PC-9 (cell line): Measurements from ENCODE around the gene RNF212. TPM values are rescaled to one million over a fixed set of nuclear protein-coding genes. Genes with fewer than 3 reads are reported as not detected.

ENCODE experiments used
- BruUV-seq: library from RNA; stranded (reverse); fragments of 400-500 nt; replicated peaks from 2 replicates; lab custom pipeline; 2021; lab: Mats Ljungman, UMichigan
- CTCF ChIA-PET: fragments of 300-600 bp; sonication (Branson Sonifier 250); formaldehyde crosslinking; loops from one replicate; lab custom pipeline; 2022; ENCODE audit warnings: antibody characterized with exemption; lab: Charles Lee
- POLR2A ChIA-PET: fragments of 300-600 bp; sonication (Branson Sonifier 250); formaldehyde crosslinking; loops from one replicate; lab custom pipeline; 2022; ENCODE audit warnings: antibody characterized with exemption; ENCODE audit not compliant: unreplicated experiment; lab: Charles Lee
- DNase-seq, 2 experiments: peaks; one replicate each; pipeline versions ENCODE4 v3.0.0 to v3.0.0-alpha.2; 2015 to 2022; ENCODE audit warnings: mixed read lengths in 1 of 2
- H2AFZ ChIP-seq: fragments of 200-600 bp; sonication (generic); 2 replicates; pipeline ENCODE4 v1.8.1; 2017; ENCODE audit warnings: antibody characterized with exemption
- H3F3A ChIP-seq: fragments of 200-600 bp; sonication (generic); 2 replicates; pipeline ENCODE4 v1.8.1; 2017; ENCODE audit warnings: antibody characterized with exemption, mild to moderate bottlenecking, low read depth; ENCODE audit not compliant: insufficient read depth
- H3K27ac ChIP-seq: fragments of 200-600 bp; sonication (generic); 2 replicates; pipeline ENCODE4 v1.6.1; 2016; ENCODE audit warnings: mixed run types
- H3K27me3 ChIP-seq: fragments of 200-600 bp; sonication (generic); 2 replicates; pipeline ENCODE4 v1.6.1; 2016; ENCODE audit warnings: low read depth, mixed run types; ENCODE audit not compliant: insufficient read depth
- H3K36me3 ChIP-seq: fragments of 200-600 bp; sonication (generic); 2 replicates; pipeline ENCODE4 v1.6.1; 2016; ENCODE audit warnings: low read depth, mixed run types
- H3K4me1 ChIP-seq: fragments of 200-600 bp; sonication (generic); replicated peaks from 2 replicates; pipeline ENCODE4 v1.6.1; 2016; ENCODE audit warnings: mixed run types; ENCODE audit not compliant: insufficient read depth
- H3K4me2 ChIP-seq: fragments of 200-600 bp; sonication (generic); 2 replicates; pipeline ENCODE4 v1.6.1; 2017; ENCODE audit warnings: mixed run types
- H3K4me3 ChIP-seq: fragments of 200-600 bp; sonication (generic); 2 replicates; pipeline ENCODE4 v1.6.1; 2016; ENCODE audit warnings: mixed run types
- H3K79me2 ChIP-seq: fragments of 200-600 bp; sonication (generic); 2 replicates; pipeline ENCODE4 v1.6.1; 2017; ENCODE audit warnings: low read depth, mixed run types
- H3K9me2 ChIP-seq: fragments of 200-600 bp; sonication (generic); 2 replicates; pipeline ENCODE4 v1.8.1; 2017; ENCODE audit warnings: mild to moderate bottlenecking; ENCODE audit not compliant: insufficient read depth
- H3K9me3 ChIP-seq: fragments of 200-600 bp; sonication (generic); 2 replicates; pipeline ENCODE4 v1.8.1; 2016; ENCODE audit warnings: low read depth; ENCODE audit not compliant: insufficient read depth
- H4K20me1 ChIP-seq: fragments of 200-600 bp; sonication (generic); 2 replicates; pipeline ENCODE4 v1.8.1; 2017; ENCODE audit not compliant: insufficient read depth
- EZH2 ChIP-seq: fragments of 200-600 bp; sonication (generic); IDR thresholded peaks from 2 replicates; pipeline ENCODE4 v1.8.0; 2017; ENCODE audit warnings: antibody characterized with exemption, low read depth
- intact Hi-C: fragments of 100-400 bp; cut with micrococcal nuclease; formaldehyde crosslinking; loops from one replicate; pipeline ENCODE4 v1.10.0; 2022; ENCODE audit not compliant: unreplicated experiment
- total RNA-seq: library from RNA; stranded (reverse); gene quantifications from 2 replicates; pipeline ENCODE4 v1.2.3, GENCODE V29; 2021
- TF ChIP-seq, protein P1 (sequence below): fragments of 200-600 bp; sonication (generic); conservative IDR thresholded peaks from 2 replicates; pipeline ENCODE4 v1.6.1; 2017; ENCODE audit warnings: mixed run types, antibody characterized with exemption, mild to moderate bottlenecking, moderate library complexity

RNF212 gene
- total RNA-seq, 1 experiment from 2014 or later, result 4.2 TPM

DNA sequence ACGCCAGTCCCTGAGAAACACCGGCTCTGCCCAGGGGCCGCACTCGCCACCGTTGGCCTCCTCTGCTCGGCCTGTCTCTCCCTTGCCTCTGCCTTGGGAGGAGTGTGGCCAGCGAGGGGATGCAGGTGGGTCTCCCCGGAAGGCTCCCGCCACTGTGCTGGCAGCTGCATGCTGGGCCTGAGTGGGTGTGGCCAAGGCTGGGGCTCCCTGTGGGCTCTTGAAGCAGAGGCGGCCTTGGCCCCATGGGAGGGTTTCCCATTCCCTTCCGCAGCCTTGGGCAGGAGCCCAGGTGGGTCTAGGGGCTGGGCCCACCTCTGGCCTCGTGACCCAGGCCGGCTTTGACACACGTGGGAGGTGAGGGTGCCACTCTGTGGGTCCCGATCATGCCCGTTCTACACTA is 82.8 kb downstream of the RNF212 start:
- no peak overlapping the region for H3K4me2 ChIP-seq
- H3K4me3 ChIP-seq, result no peak overlapping the region
- H4K20me1 ChIP-seq, result no peaks in the 10 kb centered on the region
- no peaks in the 10 kb centered on the region for H3K4me1 ChIP-seq
- no peaks in the 10 kb centered on the region for H3K9me3 ChIP-seq
- H3K36me3 ChIP-seq, result no peaks in the 10 kb centered on the region
- TF ChIP-seq, protein P1, sequence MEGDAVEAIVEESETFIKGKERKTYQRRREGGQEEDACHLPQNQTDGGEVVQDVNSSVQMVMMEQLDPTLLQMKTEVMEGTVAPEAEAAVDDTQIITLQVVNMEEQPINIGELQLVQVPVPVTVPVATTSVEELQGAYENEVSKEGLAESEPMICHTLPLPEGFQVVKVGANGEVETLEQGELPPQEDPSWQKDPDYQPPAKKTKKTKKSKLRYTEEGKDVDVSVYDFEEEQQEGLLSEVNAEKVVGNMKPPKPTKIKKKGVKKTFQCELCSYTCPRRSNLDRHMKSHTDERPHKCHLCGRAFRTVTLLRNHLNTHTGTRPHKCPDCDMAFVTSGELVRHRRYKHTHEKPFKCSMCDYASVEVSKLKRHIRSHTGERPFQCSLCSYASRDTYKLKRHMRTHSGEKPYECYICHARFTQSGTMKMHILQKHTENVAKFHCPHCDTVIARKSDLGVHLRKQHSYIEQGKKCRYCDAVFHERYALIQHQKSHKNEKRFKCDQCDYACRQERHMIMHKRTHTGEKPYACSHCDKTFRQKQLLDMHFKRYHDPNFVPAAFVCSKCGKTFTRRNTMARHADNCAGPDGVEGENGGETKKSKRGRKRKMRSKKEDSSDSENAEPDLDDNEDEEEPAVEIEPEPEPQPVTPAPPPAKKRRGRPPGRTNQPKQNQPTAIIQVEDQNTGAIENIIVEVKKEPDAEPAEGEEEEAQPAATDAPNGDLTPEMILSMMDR, result no peak
- no peak for TF ChIP-seq EZH2
- intact Hi-C loops, result loop anchor here (5.0 kb wide), 1 partner anchor 322 kb away; no protein-coding TSS in a partner anchor
- H3K27ac ChIP-seq, result no peak overlapping the region
- POLR2A ChIA-PET, result no interaction called here
- no peaks in the 10 kb centered on the region for H3K79me2 ChIP-seq
- H3K9me2 ChIP-seq, result no peaks in the 10 kb centered on the region
- peaks cover 19% of the 10 kb centered on the region for H3K27me3 ChIP-seq
- DNase-seq, result no peak
- CTCF ChIA-PET, result no interaction called here
- no TSS peak for BruUV-seq
- peaks cover 14% of the 10 kb centered on the region; the same call in 1 of the 2 replicates for H3F3A ChIP-seq
- no peak overlapping the region for H2AFZ ChIP-seq

DNA sequence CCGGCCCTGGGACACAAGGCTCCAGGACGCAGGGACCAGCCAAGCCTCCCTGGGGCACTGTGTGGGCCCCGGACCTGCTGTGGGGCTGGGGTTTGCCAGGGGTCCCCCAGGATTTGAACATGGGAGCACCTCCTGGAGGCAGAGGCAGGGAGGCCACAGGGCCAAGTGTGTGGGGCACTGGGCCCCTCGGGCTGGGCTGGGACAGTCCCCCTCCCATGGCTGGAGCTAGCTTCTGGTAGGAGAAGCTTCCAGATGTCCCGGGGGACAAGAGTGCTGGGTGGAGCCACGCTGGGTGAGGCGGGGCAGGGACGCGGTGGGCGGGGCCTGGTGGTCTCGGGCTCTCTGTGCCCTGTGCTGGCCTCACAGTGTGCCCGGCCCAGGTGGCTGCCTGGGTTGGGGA is 83.3 kb downstream of the RNF212 start:
- no peaks in the 10 kb centered on the region for H3K9me3 ChIP-seq
- POLR2A ChIA-PET, result no interaction called here
- no peaks in the 10 kb centered on the region for H4K20me1 ChIP-seq
- H3F3A ChIP-seq, result peaks cover 20% of the 10 kb centered on the region; the same call in 1 of the 2 replicates
- no peaks in the 10 kb centered on the region for H3K4me1 ChIP-seq
- H3K9me2 ChIP-seq, result no peaks in the 10 kb centered on the region
- H3K27me3 ChIP-seq, result peaks cover 19% of the 10 kb centered on the region
- intact Hi-C loops, result loop anchor here (5.0 kb wide), 1 partner anchor 322 kb away; no protein-coding TSS in a partner anchor
- CTCF ChIA-PET, result no interaction called here
- H3K4me2 ChIP-seq, result no peak overlapping the region
- DNase-seq, result no peak
- TF ChIP-seq, protein P1, result no peak
- no peak for TF ChIP-seq EZH2
- no peak overlapping the region for H3K27ac ChIP-seq
- H2AFZ ChIP-seq, result no peak overlapping the region
- H3K79me2 ChIP-seq, result no peaks in the 10 kb centered on the region
- no TSS peak for BruUV-seq
- H3K36me3 ChIP-seq, result no peaks in the 10 kb centered on the region
- H3K4me3 ChIP-seq, result no peak overlapping the region

DNA sequence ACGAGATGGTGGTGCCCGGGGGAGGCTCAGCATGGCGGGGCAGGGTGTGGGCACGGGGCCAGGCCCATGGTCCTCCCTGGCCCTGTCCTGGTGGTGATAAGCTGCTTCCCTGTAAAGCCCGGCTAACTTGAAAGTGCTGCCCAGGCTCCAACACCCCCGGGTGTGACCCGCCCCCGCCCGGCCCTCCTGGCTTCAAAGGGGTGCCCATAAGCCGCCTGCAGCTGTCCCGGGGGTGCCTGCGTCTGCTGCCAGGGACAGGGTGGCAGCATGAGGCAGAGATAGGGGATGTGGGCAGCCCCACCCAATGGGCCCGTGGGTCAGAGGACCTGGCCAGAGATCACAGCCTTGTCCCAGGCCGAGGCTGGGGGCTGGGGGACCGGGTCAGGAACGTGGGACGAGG is 83.8 kb downstream of the RNF212 start:
- ChIA-PET POLR2A (no interaction called here), CTCF (no interaction called here)
- no TSS peak for BruUV-seq
- Histone ChIP-seq H4K20me1 (no peaks in the 10 kb centered on the region), H2AFZ (no peak overlapping the region), H3K79me2 (no peaks in the 10 kb centered on the region), H3F3A (peaks cover 20% of the 10 kb centered on the region; the same call in 1 of the 2 replicates), H3K4me1 (no peaks in the 10 kb centered on the region), H3K4me3 (no peak overlapping the region), H3K27ac (no peak overlapping the region), H3K27me3 (peaks cover 19% of the 10 kb centered on the region), H3K4me2 (no peak overlapping the region), H3K36me3 (no peaks in the 10 kb centered on the region), H3K9me3 (no peaks in the 10 kb centered on the region), H3K9me2 (no peaks in the 10 kb centered on the region)
- TF ChIP-seq, protein P1, result no peak
- no peak for TF ChIP-seq EZH2
- intact Hi-C loops, result no loop called here
- DNase-seq, result no peak
